GM12878 (cell line): Measurements from ENCODE around the gene CCDC194.

Experiments used
- CREB1 ChIP-seq: IDR thresholded peaks from 2 replicates; pipeline ENCODE4 v1.6.1; 2012; ENCODE audit warnings: low read depth, mild to moderate bottlenecking, inconsistent platforms
- EP300 ChIP-seq, 2 experiments: fragments of 150-350 bp in 1 of 2; IDR thresholded peaks; 2 replicates each; pipeline ENCODE4 v1.6.1; 2011 to 2012; ENCODE audit warnings: low read depth in 2 of 2, low read length in 2 of 2, borderline replicate concordance in 1 of 2, improper control_type of control experiment in 1 of 2, inconsistent platforms in 1 of 2; ENCODE audit not compliant: control insufficient read depth in 1 of 2
- GATAD2B ChIP-seq: fragments of 450-650 bp; conservative IDR thresholded peaks from 2 replicates; pipeline ENCODE4 v1.6.1; 2017; ENCODE audit warnings: low read depth, mild to moderate bottlenecking, moderate library complexity
- JUNB ChIP-seq: IDR thresholded peaks from 2 replicates; pipeline ENCODE4 v1.6.1; 2016; ENCODE audit warnings: antibody characterized with exemption, mild to moderate bottlenecking
- MEF2A ChIP-seq: IDR thresholded peaks from 2 replicates; pipeline ENCODE4 v1.6.1; 2011; ENCODE audit warnings: low read depth, mild to moderate bottlenecking, low read length, moderate library complexity; ENCODE audit not compliant: insufficient read depth
- NFYB ChIP-seq: IDR thresholded peaks from 2 replicates; pipeline ENCODE4 v1.6.1; 2011; ENCODE audit warnings: low read depth, mild to moderate bottlenecking, low read length, improper control_type of control experiment, moderate library complexity; ENCODE audit not compliant: insufficient read depth
- NR2C2 ChIP-seq: IDR thresholded peaks from 2 replicates; pipeline ENCODE4 v1.6.1; 2011; ENCODE audit warnings: borderline replicate concordance, low read depth; ENCODE audit not compliant: control insufficient read depth, insufficient read length
- NR2F1 ChIP-seq: fragments of 450-650 bp; conservative IDR thresholded peaks from 2 replicates; pipeline ENCODE4 v1.6.1; 2017; ENCODE audit warnings: mild to moderate bottlenecking
- POLR2A ChIP-seq: IDR thresholded peaks from 2 replicates; pipeline ENCODE4 v1.6.1; 2011; ENCODE audit warnings: low read depth, mild to moderate bottlenecking, low read length
- POLR2AphosphoS5 ChIP-seq: IDR thresholded peaks from 2 replicates; pipeline ENCODE4 v1.6.1; 2011; ENCODE audit warnings: mild to moderate bottlenecking, low read length, inconsistent platforms
- TF ChIP-seq, protein P1 (sequence below), 3 experiments: IDR thresholded peaks in 2 of 3; conservative IDR thresholded peaks in 1 of 3; 2 replicates each; pipeline ENCODE4 v1.5.1; 2011; ENCODE audit warnings: low read depth in 3 of 3, low read length in 3 of 3, mild to moderate bottlenecking in 3 of 3, control low read depth in 2 of 3, moderate library complexity in 2 of 3, inconsistent platforms in 1 of 3, mixed read lengths in 1 of 3; ENCODE audit not compliant: control insufficient read depth in 2 of 3, insufficient read depth in 1 of 3; ENCODE audit errors: extremely low read depth in 1 of 3
- TF ChIP-seq, protein P2 (sequence below): IDR thresholded peaks from 2 replicates; pipeline ENCODE4 v1.6.1; 2012; ENCODE audit warnings: low read depth, low read length, improper control_type of control experiment

DNA sequence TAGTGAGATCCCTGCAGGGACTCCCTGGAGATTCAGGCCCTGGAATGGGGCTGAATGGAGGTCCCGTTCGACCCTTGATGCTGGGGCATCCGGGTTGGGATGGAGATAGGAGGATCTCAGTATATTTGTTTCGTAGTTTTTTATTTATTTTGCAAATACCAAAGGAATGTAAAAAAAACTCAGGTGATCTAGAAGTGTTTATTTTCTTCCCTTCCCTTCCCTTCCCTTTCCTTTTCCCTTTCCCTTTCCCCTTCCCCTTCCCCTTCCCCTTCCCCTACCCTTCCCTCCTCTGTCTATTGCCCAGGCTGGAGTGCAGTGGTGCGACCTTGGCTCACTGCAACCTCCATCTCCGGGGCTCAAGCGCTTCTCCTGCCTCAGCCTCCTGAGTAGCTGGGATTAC lies 52.2 kb downstream of the CCDC194 start:
- TF ChIP-seq POLR2A: no peak
- no peak for TF ChIP-seq GATAD2B
- no peak for TF ChIP-seq NFYB
- TF ChIP-seq, protein P1, sequence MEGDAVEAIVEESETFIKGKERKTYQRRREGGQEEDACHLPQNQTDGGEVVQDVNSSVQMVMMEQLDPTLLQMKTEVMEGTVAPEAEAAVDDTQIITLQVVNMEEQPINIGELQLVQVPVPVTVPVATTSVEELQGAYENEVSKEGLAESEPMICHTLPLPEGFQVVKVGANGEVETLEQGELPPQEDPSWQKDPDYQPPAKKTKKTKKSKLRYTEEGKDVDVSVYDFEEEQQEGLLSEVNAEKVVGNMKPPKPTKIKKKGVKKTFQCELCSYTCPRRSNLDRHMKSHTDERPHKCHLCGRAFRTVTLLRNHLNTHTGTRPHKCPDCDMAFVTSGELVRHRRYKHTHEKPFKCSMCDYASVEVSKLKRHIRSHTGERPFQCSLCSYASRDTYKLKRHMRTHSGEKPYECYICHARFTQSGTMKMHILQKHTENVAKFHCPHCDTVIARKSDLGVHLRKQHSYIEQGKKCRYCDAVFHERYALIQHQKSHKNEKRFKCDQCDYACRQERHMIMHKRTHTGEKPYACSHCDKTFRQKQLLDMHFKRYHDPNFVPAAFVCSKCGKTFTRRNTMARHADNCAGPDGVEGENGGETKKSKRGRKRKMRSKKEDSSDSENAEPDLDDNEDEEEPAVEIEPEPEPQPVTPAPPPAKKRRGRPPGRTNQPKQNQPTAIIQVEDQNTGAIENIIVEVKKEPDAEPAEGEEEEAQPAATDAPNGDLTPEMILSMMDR (IDR thresholded peaks at IDR 0.05 in 2 of 3, conservative IDR thresholded peaks at IDR 0.05 in 1 of 3; ENCODE audit: control insufficient read depth in 2 of 3, extremely low read depth in 1 of 3, insufficient read depth in 1 of 3, low read depth in 3 of 3, low read length in 3 of 3): no peak
- TF ChIP-seq CREB1: no peak
- TF ChIP-seq, protein P2, sequence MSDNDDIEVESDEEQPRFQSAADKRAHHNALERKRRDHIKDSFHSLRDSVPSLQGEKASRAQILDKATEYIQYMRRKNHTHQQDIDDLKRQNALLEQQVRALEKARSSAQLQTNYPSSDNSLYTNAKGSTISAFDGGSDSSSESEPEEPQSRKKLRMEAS: no peak
- TF ChIP-seq EP300 (IDR thresholded peaks at IDR 0.05; ENCODE audit: borderline replicate concordance in 1 of 2, control insufficient read depth in 1 of 2, low read depth in 2 of 2, low read length in 2 of 2): no peak
- no peak for TF ChIP-seq NR2F1
- no peak for TF ChIP-seq NR2C2
- no peak for TF ChIP-seq JUNB
- no peak for TF ChIP-seq MEF2A
- no peak for TF ChIP-seq POLR2AphosphoS5
